Omental fat pad (tissue), 4 donors: ENCODE results near the gene PIK3R1. TPM values are rescaled to one million over a fixed set of nuclear protein-coding genes. Genes with fewer than 3 reads are reported as not detected.
A peak's percentile ranks its signal among the peaks of the same experiment; 100 is the strongest.

Experiments
- ATAC-seq: fragments of 150-250 bp; one replicate; pipeline ENCODE4 v1.9.1; 2016; ENCODE audit warnings: mild to moderate bottlenecking, moderate library complexity; ENCODE audit not compliant: low FRiP score
- DNase-seq: peaks from one replicate; pipeline ENCODE4 v3.0.0-alpha.2; 2019; ENCODE audit warnings: low spot score
- CTCF ChIP-seq, 3 donors: fragments of 450-650 bp; IDR thresholded peaks; one replicate each; pipeline ENCODE4 v1.5.1; 2016 to 2017; ENCODE audit warnings: antibody characterized with exemption in 3 of 3, mild to moderate bottlenecking in 3 of 3, moderate library complexity in 2 of 3
- total RNA-seq, 4 donors: library from RNA; depleted of rRNA; stranded (reverse); fragments of >200 nt; gene quantifications; one replicate each; pipeline ENCODE4 v1.1.0, GENCODE V29; 2016

PIK3R1 gene
- 100 to 1,000 TPM in 3 of 4 donors, 10 to 100 TPM in 1; 90.5 to 188 (median 148) TPM for total RNA-seq

GRCh38 chr5:68215208-68215897 is at the start of gene PIK3R1:
PIK3R1 (plus strand) TSS chr5:68215756; CDS start chr5:68226676, 10,920 bp downstream.
- TF ChIP-seq CTCF (IDR thresholded peaks at IDR 0.05): peak in 1 of 3 donors; percentile 21
- DNase-seq (peak; percentile 83), ATAC-seq (peak; percentile 96)

- ATAC-seq (no peak), DNase-seq (no peak)
- no peak for TF ChIP-seq CTCF (IDR thresholded peaks at IDR 0.05)
Measured at GRCh38 chr5:68167195-68167651, 48.3 kb upstream of the PIK3R1 start.

GRCh38 chr5:68169903-68170302 is 45.7 kb upstream of the PIK3R1 start:
- ATAC-seq (no peak), DNase-seq (no peak)
- no peak for TF ChIP-seq CTCF (IDR thresholded peaks at IDR 0.05)

GRCh38 chr5:68170826-68171558 is 44.6 kb upstream of the PIK3R1 start:
- DNase-seq (peak; percentile 25), ATAC-seq (peak; percentile 93)
- no peak for TF ChIP-seq CTCF (IDR thresholded peaks at IDR 0.05)

- ATAC-seq (no peak), DNase-seq (no peak)
- no peak for TF ChIP-seq CTCF (IDR thresholded peaks at IDR 0.05)
Measured at GRCh38 chr5:68172314-68172713, 43.2 kb upstream of the PIK3R1 start.

GRCh38 chr5:68173007-68173406 is 42.5 kb upstream of the PIK3R1 start:
- ATAC-seq (peak; percentile 32), DNase-seq (no peak)
- no peak for TF ChIP-seq CTCF (IDR thresholded peaks at IDR 0.05)
